ENCODE results near the gene PROSER2.

- no peak for TF ChIP-seq CTCF (IDR thresholded peaks at IDR 0.05; ENCODE audit: low read depth, low read length)
- TF ChIP-seq EZH2phosphoT487 (IDR thresholded peaks at IDR 0.05; ENCODE audit: low read depth): no peak
Measured at GRCh38 chr10:11901454-11901832, 78.3 kb downstream of the PROSER2 start.

Data from OCI-LY3 (cell line).